Measurements from ENCODE around the gene MOSMO. TPM values are rescaled to one million over a fixed set of nuclear protein-coding genes. Genes with fewer than 3 reads are reported as not detected.

Gene MOSMO
- total and polyA plus RNA-seq, 10 of the 15 experiments (the other 5 are each of a cell fraction or from before 2014, with no cell fraction given) = 1.7 to 26.7 (median 12.2) TPM

GRCh38 chr16:22054847-22055590 is 47.1 kb downstream of the MOSMO start (continued):
- TF ChIP-seq, protein P1, sequence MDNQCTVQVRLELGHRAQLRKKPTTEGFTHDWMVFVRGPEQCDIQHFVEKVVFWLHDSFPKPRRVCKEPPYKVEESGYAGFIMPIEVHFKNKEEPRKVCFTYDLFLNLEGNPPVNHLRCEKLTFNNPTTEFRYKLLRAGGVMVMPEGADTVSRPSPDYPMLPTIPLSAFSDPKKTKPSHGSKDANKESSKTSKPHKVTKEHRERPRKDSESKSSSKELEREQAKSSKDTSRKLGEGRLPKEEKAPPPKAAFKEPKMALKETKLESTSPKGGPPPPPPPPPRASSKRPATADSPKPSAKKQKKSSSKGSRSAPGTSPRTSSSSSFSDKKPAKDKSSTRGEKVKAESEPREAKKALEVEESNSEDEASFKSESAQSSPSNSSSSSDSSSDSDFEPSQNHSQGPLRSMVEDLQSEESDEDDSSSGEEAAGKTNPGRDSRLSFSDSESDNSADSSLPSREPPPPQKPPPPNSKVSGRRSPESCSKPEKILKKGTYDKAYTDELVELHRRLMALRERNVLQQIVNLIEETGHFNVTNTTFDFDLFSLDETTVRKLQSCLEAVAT (IDR thresholded peaks at IDR 0.05) = no peak
- no peak for TF ChIP-seq SRF (IDR thresholded peaks at IDR 0.05; ENCODE audit: low read depth in 2 of 2, low read length in 2 of 2)
- TF ChIP-seq BCL11A (IDR thresholded peaks at IDR 0.05; ENCODE audit: low read depth, low read length) = no peak
- TF ChIP-seq, protein P2, sequence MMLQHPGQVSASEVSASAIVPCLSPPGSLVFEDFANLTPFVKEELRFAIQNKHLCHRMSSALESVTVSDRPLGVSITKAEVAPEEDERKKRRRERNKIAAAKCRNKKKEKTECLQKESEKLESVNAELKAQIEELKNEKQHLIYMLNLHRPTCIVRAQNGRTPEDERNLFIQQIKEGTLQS (IDR thresholded peaks at IDR 0.05; ENCODE audit: borderline replicate concordance, extremely low read depth, low read depth, low read length) = no peak
- TF ChIP-seq ZSCAN29 (IDR thresholded peaks at IDR 0.05) = no peak
- no peak for TF ChIP-seq POLR2AphosphoS2 (IDR thresholded peaks at IDR 0.05; ENCODE audit: low read depth, low read length)

DNA sequence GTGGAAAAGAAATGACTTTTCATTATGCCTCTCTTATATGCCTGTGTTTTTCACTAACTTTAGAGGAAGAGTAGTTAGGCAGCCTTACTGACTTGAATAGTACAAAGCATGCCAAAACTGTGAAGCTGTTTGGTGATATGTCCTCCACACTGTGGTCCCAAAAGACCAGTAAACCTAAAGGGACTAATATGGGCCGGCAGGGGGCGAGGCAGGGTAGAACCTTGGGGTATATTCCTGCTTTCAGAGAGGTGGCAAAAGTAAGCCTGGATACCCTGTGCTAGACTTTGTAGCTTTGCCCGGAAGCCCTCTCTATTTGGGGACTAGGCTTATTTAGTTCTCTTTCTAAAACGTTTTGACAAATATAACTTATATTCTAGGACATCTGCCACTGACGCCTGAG is 48.0 kb downstream of the MOSMO start:
- no TSS peak for BruUV-seq (replicated peaks)
- no peaks in the 10 kb centered on the region for H3K36me3 ChIP-seq (ENCODE audit: control insufficient read depth in 2 of 2, insufficient read depth in 2 of 2, low read length in 1 of 2)
- H3K79me2 ChIP-seq (ENCODE audit: control insufficient read depth, insufficient read depth, low read length) = no peaks in the 10 kb centered on the region
- ChIA-PET RAD21 (ENCODE audit: unreplicated experiment) (interaction anchor here (1.2 to 1.9 kb wide), 2 partner anchors 22 to 39 kb away, joined by 4 to 13 read pairs; no protein-coding TSS in a partner anchor), CTCF (interaction anchor here (0.9 to 2.0 kb wide), 5 partner anchors 9 to 54 kb away, joined by 3 to 13 read pairs (median 4); no protein-coding TSS in a partner anchor), SMC1A (ENCODE audit: uncharacterized antibody, unreplicated experiment) (interaction anchor here (0.6 to 3.7 kb wide), 6 partner anchors 15 to 59 kb away, joined by 3 to 11 read pairs (median 4); no protein-coding TSS in a partner anchor), POLR2A (interaction anchor here (0.7 kb wide), 1 partner anchor 417 kb away, joined by 6 read pairs; no protein-coding TSS in a partner anchor)
- ATAC-seq (no peak), FAIRE-seq (no peak), DNase-seq (ENCODE audit: low read depth, low spot score) (no peak)
- no peak overlapping the region for H3K27ac ChIP-seq (ENCODE audit: control insufficient read depth, insufficient read depth)
- no peak overlapping the region for H3K9ac ChIP-seq (ENCODE audit: control insufficient read depth, insufficient read depth, low read length)
- H2AFZ ChIP-seq (ENCODE audit: control insufficient read depth, low read depth, low read length) = no peak overlapping the region
- 94% methylated on average over 5 of the region's 5 CpGs for WGBS (ENCODE audit: insufficient coverage, insufficient replicate concordance, low lambda C conversion rate, missing lambda C conversion rate)
- no peaks in the 10 kb centered on the region for H3K27me3 ChIP-seq (replicated peaks in 1 of 2; ENCODE audit: control insufficient read depth in 2 of 2, insufficient read depth in 2 of 2, low read length in 1 of 2)
- no peaks in the 10 kb centered on the region for H4K20me1 ChIP-seq (ENCODE audit: control insufficient read depth, insufficient read depth)
- no peaks in the 10 kb centered on the region; the same call in 2 of the 3 replicates for H3K9me3 ChIP-seq (replicated peaks; ENCODE audit: control insufficient read depth, insufficient read depth, low read length)
- H3K4me2 ChIP-seq (ENCODE audit: control insufficient read depth, insufficient read depth) = no peak overlapping the region
- H3K4me3 ChIP-seq = no peak overlapping the region
- in situ Hi-C loops (cut with MboI) (no loop called here), intact Hi-C loops (cut with micrococcal nuclease; ENCODE audit: unreplicated experiment) (no loop called here)
- H3K4me1 ChIP-seq (ENCODE audit: control insufficient read depth, insufficient read depth, low read length) = peaks cover 4% of the 10 kb centered on the region; the same call in 1 of the 2 replicates
- TF ChIP-seq RFX5 (IDR thresholded peaks at IDR 0.05; ENCODE audit: low read depth, low read length) = no peak
- TF ChIP-seq SMAD1 (IDR thresholded peaks at IDR 0.05; ENCODE audit: low read depth, partially characterized antibody) = no peak
- TF ChIP-seq JUNB (IDR thresholded peaks at IDR 0.05) = no peak
- TF ChIP-seq, protein P3, sequence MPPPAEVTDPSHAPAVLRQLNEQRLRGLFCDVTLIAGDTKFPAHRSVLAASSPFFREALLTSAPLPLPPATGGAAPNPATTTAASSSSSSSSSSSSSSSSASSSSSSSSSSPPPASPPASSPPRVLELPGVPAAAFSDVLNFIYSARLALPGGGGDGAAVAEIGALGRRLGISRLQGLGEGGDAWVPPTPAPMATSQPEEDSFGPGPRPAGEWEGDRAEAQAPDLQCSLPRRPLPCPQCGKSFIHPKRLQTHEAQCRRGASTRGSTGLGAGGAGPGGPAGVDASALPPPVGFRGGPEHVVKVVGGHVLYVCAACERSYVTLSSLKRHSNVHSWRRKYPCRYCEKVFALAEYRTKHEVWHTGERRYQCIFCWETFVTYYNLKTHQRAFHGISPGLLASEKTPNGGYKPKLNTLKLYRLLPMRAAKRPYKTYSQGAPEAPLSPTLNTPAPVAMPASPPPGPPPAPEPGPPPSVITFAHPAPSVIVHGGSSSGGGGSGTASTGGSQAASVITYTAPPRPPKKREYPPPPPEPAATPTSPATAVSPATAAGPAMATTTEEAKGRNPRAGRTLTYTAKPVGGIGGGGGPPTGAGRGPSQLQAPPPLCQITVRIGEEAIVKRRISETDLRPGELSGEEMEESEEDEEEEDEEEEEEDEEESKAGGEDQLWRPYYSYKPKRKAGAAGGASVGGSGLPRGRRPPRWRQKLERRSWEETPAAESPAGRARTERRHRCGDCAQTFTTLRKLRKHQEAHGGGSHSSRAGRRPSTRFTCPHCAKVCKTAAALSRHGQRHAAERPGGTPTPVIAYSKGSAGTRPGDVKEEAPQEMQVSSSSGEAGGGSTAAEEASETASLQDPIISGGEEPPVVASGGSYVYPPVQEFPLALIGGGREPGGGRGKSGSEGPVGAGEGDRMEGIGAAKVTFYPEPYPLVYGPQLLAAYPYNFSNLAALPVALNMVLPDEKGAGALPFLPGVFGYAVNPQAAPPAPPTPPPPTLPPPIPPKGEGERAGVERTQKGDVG (CRISPR knock-in tag; IDR thresholded peaks at IDR 0.05) = no peak
